Stimulated activated naive CD8-positive, alpha-beta T cell treated with anti-CD3 and anti-CD28 coated beads, Interleukin-15, amount 100 ng/mL, for 72 hours (primary cell): Measurements from ENCODE around the gene MST1.
A peak's percentile ranks its signal among the peaks of the same experiment; 100 is the strongest.

Source experiments
- ATAC-seq: fragments of 150-1000 bp; cut with Tn5 transposase; 2 replicates; pipeline ENCODE4 v1.10.0; 2021; ENCODE audit warnings: mild to moderate bottlenecking, moderate library complexity
- DNase-seq, 2 donors: peaks; one replicate each; pipeline ENCODE4 v3.0.0; 2021 to 2022
- H3K27ac Mint-ChIP-seq, 2 donors: one replicate each; pipeline ENCODE4 v1.8.0; 2022; ENCODE audit warnings: mild to moderate bottlenecking in 2 of 2, mixed read lengths in 2 of 2, moderate library complexity in 2 of 2
- H3K27me3 Mint-ChIP-seq: one replicate; pipeline ENCODE4 v1.8.0; 2022; ENCODE audit warnings: mixed read lengths
- H3K4me1 Mint-ChIP-seq: one replicate; pipeline ENCODE4 v1.8.0; 2022; ENCODE audit warnings: mild to moderate bottlenecking, mixed read lengths
- H3K4me3 Mint-ChIP-seq, 2 donors: one replicate each; pipeline ENCODE4 v1.8.0; 2022; ENCODE audit warnings: mild to moderate bottlenecking in 2 of 2, mixed read lengths in 2 of 2, moderate library complexity in 1 of 2
- H3K9me3 Mint-ChIP-seq, 2 donors: one replicate each; pipeline ENCODE4 v1.8.0; 2022; ENCODE audit warnings: mixed read lengths in 2 of 2

Gene MST1

DNA sequence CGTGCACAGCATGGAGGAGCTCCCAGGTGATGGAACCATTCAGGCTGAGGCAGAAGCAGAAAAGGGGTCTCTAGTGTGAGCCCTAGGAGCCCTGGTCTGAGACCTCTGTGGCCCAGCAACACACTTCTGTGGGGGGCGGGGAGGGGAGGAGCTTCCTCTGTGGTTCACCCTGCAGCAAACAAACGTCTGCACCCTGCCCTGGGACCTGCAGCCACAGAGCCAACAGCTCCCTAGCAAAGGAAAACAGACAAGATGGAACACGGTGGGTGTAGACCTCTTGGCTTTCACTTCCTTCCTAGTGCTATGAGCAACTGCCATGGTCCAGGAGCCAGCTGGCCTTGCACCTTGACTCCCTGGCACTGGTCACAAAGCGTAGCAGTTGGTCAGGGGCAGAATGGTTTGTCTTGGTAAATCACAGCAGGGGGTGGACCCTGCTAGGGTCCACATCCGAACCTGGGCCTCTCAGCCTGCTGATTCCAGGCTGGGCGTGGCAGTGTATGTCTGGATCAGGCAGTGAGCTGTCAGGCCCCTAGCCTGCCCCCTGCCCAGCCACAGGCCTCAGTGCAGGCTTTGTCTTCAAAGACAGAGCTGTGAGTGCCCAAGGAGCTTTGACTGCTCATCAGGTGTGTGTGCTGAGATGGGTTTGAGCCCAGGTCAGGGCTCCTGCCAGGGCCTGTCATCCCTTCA lies 23.5 kb upstream of the MST1 start:
- H3K27me3 Mint-ChIP-seq, result no peaks in the 10 kb centered on the region
- ATAC-seq (no peak), DNase-seq (no peak)
- no peak overlapping the region for H3K27ac Mint-ChIP-seq
- peaks cover 23% of the 10 kb centered on the region for H3K4me1 Mint-ChIP-seq
- H3K4me3 Mint-ChIP-seq, result no peak overlapping the region
- H3K9me3 Mint-ChIP-seq, result no peaks in the 10 kb centered on the region

DNA sequence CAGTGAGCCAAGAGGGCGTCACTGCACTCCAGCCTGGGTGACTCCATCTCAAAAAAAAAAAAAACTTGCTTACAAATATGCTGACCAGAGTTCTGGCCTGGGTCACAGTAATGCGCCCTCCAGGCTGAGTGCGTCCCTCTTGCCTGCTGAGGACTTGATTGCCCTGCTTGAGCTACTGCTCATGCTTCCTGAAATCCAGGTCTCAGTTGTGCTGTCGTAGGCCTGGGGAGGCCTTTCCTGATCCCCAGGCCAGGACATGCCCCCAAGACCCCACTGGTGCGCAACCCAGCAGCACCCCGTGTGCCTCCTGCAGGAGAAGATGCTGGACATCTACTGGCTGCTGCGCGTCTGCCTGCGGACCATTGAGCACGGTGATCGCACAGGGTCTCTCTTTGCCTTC lies 22.9 kb upstream of the MST1 start:
- H3K4me3 Mint-ChIP-seq, result no peak overlapping the region
- no peaks in the 10 kb centered on the region for H3K9me3 Mint-ChIP-seq
- no peak overlapping the region for H3K27ac Mint-ChIP-seq
- no peaks in the 10 kb centered on the region for H3K27me3 Mint-ChIP-seq
- ATAC-seq (no peak), DNase-seq (no peak)
- H3K4me1 Mint-ChIP-seq, result peaks cover 23% of the 10 kb centered on the region

DNA sequence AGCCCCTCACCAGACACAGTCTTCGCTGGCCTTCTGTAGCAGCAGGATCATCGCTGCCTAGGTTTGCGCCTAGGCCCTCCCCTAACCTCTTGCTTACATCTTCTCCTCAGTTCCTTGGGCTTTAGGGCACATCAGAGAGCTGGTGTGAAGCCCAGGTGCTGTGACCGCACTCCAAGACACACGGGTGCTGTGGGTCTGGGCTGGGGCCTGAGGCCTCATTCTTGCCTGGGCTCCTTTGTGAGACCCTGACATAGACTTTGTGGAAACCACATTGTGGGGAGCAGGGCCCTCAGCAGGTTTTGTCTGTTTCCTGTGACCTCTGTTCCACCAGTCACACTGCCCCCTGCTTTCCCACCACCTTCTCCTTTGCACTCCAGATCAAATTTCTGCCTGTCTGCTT lies 22.2 kb upstream of the MST1 start:
- Mint-ChIP-seq H3K9me3 (no peaks in the 10 kb centered on the region), H3K27me3 (no peaks in the 10 kb centered on the region), H3K4me1 (peaks cover 23% of the 10 kb centered on the region), H3K4me3 (no peak overlapping the region), H3K27ac (peak overlapping the region in 1 of 2 donors; percentile 59)
- DNase-seq (no peak), ATAC-seq (no peak)

DNA sequence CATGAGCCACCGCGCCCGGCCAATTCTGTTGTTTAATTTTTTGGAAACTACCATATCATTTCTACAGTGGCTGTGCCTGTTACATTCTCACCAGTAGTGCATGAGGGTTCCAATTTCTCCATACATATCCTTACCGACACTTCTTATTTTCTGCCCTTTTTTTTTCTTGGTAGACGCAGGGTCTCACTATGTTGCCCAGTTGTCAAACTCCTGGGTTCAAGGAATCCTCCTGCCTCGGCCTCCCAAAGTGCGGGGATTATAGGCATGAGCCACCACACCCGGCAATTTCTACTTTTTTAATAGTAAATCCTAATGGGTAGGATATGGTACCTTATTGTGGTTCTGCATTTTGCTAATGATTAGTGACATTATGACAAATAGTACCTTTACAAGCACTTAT lies 20.6 kb upstream of the MST1 start:
- no peaks in the 10 kb centered on the region for H3K27me3 Mint-ChIP-seq
- no peaks in the 10 kb centered on the region for H3K9me3 Mint-ChIP-seq
- no peak for ATAC-seq
- H3K4me3 Mint-ChIP-seq, result no peak overlapping the region
- no peak overlapping the region for H3K27ac Mint-ChIP-seq
- H3K4me1 Mint-ChIP-seq, result peaks cover 23% of the 10 kb centered on the region
- no peak for DNase-seq

DNA sequence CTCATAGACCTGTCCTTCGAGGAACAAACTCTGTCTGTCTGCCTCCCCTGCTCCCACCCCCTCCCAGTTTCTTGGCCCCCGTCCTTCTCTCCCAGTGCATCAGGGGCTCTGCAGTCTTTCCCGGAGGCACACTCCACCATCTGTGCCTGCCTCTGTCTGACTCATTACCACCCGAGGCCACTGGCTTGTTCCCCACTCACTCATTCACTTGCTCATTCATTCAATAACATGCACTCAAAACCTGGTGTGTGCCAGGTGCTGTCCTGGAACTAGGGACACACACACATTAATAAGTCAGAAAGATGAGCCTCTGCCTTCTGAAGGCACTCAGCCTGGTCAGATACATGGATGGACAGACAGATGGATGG lies 17.8 kb upstream of the MST1 start:
- no peak for DNase-seq
- Mint-ChIP-seq H3K4me1 (peaks cover 17% of the 10 kb centered on the region), H3K27ac (peak overlapping the region in 1 of 2 donors; percentile 7), H3K4me3 (no peak overlapping the region), H3K27me3 (no peaks in the 10 kb centered on the region), H3K9me3 (no peaks in the 10 kb centered on the region)
- no peak for ATAC-seq

DNA sequence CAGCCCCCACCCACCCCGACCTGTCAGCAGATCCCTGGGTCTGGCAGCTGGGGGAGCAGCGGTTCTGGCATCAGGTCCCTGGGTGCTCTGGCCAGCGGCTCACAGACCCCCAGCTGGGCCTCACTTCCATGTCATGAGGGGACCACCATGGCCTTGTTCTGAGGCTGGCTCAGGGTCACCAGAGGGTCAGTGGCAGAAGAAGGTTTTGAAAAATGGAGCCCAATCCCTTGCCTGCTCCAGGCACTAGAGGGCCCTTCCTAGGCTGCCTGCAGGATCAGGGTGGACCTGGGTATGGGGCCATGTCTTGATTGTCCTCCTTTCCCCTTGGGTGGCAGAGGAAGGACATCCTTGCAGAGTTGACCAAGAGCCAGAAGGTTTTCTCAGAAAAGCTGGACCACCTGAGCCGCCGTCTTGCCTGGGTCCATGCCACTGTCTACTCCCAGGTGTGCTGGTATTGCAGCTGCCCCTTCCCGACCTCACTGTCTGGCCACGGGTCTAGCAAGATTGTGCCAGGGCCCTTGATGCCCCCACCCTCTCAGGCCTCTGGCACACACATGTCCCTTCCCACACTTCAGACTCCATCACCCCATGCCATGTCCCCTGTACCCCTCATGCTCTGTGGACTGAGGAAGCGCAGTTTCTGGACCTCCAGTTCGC lies 17.3 kb upstream of the MST1 start:
- Mint-ChIP-seq H3K4me3 (no peak overlapping the region), H3K27ac (no peak overlapping the region), H3K4me1 (peaks cover 12% of the 10 kb centered on the region), H3K27me3 (no peaks in the 10 kb centered on the region), H3K9me3 (no peaks in the 10 kb centered on the region)
- no peak for ATAC-seq
- no peak for DNase-seq

DNA sequence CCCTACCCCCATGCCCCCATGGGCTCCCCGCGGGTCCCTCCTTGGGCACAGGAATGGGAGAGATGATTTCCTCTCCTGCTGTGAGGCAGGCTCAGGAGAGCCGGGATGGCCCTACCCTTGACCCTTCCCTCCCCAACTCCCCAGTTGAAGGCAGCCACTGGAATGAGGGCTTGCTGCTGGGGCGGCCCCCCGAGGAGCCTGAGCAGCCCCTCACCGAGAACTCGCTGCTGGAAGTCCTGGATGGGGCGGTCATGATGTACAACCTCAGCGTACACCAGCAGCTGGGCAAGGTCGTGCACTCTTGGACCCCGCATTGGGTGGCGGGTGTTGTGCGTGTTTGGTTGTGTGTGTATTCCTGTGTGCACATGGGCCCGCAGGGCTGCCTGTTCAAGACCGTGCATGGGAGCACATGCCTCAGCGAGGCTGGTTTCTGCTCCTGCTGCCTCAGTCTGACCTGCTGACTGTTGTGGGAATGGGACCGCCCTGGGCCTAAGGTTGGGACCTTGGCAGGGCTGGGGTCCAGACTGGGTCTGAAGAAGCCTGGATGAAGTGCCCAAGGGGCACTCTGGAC lies 16.2 kb upstream of the MST1 start:
- no peaks in the 10 kb centered on the region for H3K9me3 Mint-ChIP-seq
- DNase-seq, result no peak
- no peaks in the 10 kb centered on the region for H3K27me3 Mint-ChIP-seq
- no peak overlapping the region for H3K27ac Mint-ChIP-seq
- ATAC-seq, result no peak
- peaks cover 9% of the 10 kb centered on the region for H3K4me1 Mint-ChIP-seq
- no peak overlapping the region for H3K4me3 Mint-ChIP-seq

DNA sequence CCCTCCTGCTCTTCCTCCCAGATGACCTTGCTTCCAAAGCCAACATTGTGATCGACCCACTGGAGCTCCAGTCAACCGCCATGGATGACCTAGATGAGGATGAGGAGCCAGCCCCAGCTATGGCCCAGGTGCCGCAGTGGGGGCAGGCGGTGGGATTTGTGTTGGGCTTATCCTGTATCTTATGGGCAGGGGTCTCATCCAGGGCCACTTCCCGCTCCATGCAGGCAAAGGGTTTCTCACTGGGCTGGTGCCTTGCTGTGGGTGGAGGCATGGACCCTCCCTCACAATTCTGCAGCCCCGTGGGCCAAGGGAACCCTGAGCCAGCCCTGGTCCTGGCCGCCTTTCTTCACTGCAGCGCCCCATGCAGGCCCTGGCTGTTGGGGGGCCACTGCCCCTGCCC lies 15.4 kb upstream of the MST1 start:
- H3K27ac Mint-ChIP-seq, result no peak overlapping the region
- no peaks in the 10 kb centered on the region for H3K27me3 Mint-ChIP-seq
- ATAC-seq (no peak), DNase-seq (no peak)
- H3K4me3 Mint-ChIP-seq, result no peak overlapping the region
- H3K9me3 Mint-ChIP-seq, result no peaks in the 10 kb centered on the region
- H3K4me1 Mint-ChIP-seq, result peaks cover 9% of the 10 kb centered on the region

DNA sequence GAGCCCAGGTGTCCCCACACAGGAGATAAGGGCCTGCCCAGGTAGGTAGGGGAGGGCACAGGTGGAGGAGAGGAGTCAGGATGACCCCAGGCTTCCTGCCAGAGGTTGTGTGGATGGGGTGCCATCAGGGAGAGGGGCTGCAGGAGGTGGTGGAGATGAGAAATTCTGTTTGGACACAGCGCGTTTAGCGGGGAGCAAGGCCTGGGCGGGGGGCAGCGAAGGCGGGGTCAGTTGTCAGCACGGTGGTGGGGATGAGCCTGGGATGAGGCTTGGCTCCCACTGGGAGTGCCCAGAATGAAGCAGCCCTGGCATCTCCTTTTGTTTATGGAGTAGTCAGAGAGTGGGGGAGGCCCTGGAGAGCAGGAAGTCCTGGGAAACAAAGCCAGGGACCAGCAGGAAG lies 14.7 kb upstream of the MST1 start:
- Mint-ChIP-seq H3K27ac (peak overlapping the region in 1 of 2 donors; percentile 66), H3K27me3 (no peaks in the 10 kb centered on the region), H3K4me3 (no peak overlapping the region), H3K9me3 (no peaks in the 10 kb centered on the region), H3K4me1 (peaks cover 9% of the 10 kb centered on the region)
- no peak for DNase-seq
- no peak for ATAC-seq

DNA sequence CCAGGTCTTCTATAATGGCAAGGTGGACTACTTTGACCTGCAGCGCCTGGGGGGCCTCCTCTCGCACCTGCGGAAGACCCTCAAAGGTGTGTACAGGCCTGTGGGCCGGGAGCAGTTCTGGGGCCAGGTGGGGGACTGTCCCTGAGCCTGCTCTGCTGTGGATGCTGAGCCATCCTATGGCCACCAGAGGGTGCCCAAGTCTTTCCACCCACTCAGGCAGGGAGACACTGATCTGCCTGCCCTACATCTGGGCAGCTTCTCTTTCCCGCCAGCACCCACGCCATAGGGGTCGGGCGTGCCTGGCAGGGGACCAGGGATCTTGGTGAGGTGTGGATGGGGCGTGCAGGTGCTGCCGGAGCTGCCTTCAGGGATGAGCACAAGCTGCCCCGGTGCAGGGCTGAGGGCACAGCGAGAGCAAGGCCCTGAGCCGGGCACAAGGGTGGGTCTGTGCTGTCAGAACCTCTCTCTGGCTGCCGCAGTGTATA lies 14.2 kb upstream of the MST1 start:
- Mint-ChIP-seq H3K27ac (peak overlapping the region in 1 of 2 donors; percentile 66), H3K4me1 (peaks cover 9% of the 10 kb centered on the region), H3K9me3 (no peaks in the 10 kb centered on the region), H3K4me3 (no peak overlapping the region), H3K27me3 (no peaks in the 10 kb centered on the region)
- ATAC-seq, result peak; percentile 93
- peak; percentile 68 to 77 for DNase-seq

DNA sequence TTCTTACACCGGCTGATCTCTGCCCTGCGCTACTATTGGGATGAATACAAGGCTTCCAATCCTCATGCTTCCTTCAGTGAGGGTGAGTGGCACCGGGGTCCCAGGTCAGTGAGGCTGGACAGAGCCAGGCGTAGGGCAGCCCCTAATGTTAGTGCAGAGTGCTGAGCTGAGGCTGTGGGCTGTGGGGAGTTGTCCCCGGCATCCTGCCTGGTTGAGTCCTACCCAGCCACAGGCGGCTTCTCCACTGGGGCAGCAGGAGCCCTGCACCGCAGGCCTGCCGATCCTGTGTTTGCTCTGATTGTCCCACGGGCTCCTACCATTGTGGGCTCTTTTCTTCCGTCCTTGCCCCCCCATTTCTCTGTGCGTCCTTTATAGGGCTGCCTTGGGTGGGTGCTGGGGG lies 13.4 kb upstream of the MST1 start:
- ATAC-seq (no peak), DNase-seq (no peak)
- Mint-ChIP-seq H3K27ac (peak overlapping the region in 1 of 2 donors; percentile 57), H3K4me3 (no peak overlapping the region), H3K27me3 (no peaks in the 10 kb centered on the region), H3K4me1 (peaks cover 9% of the 10 kb centered on the region), H3K9me3 (no peaks in the 10 kb centered on the region)

DNA sequence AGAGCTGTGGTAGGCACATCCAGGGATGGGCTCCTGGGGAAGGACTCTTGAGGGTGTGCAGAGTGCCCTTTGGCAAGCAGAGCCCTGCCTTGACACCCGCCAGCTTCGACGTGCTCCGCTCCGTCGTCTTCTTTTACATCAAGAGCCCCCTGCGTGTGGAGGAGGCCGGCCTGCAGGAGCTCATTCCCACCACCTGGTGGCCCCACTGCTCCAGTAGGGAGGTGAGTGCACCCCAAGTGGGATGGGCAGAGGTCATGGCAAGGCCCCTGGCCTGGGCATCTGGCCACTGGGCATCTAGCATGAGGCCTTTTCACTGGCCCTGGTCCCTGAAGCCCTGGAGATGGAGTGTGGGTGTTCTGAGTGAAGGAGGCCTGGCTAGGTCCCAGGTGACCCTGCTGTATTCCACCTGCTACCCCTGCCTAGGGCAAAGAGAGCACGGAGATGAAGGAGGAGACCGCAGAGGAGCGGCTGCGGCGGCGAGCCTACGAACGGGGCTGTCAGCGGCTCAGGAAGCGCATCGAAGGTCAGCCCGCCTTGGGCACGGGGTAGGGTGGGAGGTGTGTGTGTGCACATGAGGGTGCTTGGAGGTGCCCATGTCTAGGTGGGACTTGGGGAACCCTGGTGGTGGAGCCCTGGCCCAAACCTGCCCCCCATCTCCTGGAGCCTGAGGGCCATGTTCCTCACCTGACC lies 12.3 kb upstream of the MST1 start:
- Mint-ChIP-seq H3K27me3 (no peaks in the 10 kb centered on the region), H3K4me3 (no peak overlapping the region), H3K4me1 (peaks cover 9% of the 10 kb centered on the region), H3K27ac (no peak overlapping the region), H3K9me3 (no peaks in the 10 kb centered on the region)
- ATAC-seq (no peak), DNase-seq (no peak)

DNA sequence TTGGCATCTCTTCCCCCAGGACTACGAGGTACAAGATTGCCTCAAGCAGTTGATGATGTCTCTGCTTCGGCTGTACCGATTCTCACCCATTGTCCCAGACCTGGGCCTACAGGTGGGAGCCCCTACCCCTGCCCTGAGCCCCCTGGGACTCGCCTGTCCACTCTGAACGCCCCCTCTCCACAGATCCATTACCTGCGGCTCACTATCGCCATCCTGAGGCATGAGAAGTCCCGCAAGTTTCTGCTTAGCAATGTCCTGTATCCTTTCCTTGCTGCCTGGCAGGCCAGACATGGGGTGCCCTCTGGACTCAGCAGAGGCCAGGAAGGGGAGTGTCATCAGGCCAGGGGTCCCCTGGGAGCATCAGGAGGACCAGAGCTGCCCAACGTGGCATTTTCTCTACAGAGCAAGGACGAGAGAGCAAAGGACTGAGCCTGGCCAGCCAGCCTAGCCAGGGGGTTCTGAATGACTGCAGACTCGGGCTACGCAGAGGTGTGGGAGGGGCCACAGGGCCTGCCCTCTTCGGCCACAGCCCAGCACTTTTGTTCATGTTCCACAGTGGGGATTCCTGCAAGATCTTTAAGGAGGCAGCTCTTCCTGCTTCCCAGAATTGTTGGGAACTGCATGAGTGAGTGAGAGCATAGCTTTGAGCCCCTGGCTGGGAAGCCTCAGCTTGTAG lies 11.3 kb upstream of the MST1 start:
- Mint-ChIP-seq H3K4me3 (no peak overlapping the region), H3K4me1 (peaks cover 9% of the 10 kb centered on the region), H3K9me3 (no peaks in the 10 kb centered on the region), H3K27ac (no peak overlapping the region), H3K27me3 (no peaks in the 10 kb centered on the region)
- ATAC-seq, result no peak
- DNase-seq, result no peak

DNA sequence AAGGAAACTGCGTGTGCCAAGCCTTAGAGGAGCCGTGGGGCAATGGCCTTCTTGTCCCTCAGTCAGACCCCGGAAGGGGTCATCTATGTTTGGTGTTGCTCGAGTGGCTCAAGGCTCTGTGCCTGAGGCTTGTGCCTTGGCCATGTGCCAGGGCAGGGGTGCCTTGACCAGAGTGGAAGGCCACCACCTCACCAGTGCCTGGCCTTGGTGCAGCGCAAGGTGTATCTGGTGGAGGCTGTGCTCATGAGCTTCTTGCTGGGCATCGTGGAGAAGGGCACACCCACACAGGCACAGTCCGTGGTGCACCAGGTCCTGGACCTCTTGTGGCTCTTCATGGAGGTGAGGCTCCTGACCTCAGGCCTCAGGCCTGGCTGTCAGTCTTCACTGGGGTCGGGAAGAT lies 10.7 kb upstream of the MST1 start:
- Mint-ChIP-seq H3K9me3 (no peaks in the 10 kb centered on the region), H3K27ac (no peak overlapping the region), H3K4me1 (peaks cover 9% of the 10 kb centered on the region), H3K27me3 (no peaks in the 10 kb centered on the region), H3K4me3 (no peak overlapping the region)
- DNase-seq (no peak), ATAC-seq (no peak)

DNA sequence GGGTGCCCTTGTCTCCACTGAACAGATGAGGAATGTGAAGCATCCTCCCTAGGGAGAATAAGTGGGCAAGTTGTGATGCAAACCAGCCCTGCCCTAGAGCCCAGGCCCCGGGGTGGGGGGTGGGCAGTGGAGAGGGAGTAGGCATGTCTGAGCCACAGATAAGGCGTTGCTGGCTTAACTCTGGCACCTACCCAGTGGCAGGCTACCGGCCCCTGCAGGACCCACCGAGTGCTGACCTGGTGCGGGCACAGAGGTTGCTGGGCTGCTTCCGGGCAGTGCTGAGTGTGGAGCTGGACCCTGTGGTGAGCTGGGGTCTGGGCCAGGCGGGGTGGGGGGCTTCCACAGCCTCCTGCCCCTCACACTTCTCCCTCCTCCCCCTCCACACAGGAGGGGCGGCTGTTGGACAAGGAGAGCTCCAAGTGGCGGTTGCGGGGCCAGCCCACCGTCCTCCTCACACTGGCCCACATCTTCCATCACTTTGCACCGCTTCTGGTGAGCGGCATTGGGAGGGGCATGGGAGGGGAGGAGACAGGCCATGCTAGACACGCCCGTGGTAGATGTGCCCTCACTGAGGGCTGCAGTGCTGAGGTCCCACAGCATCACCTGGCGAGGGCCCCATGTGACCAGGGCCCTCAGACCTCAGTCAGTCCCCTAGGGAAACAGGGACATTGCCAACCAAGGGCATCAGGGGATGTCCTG lies 10.2 kb upstream of the MST1 start:
- no peaks in the 10 kb centered on the region for H3K27me3 Mint-ChIP-seq
- peaks cover 10% of the 10 kb centered on the region for H3K4me1 Mint-ChIP-seq
- no peak for DNase-seq
- H3K9me3 Mint-ChIP-seq, result no peaks in the 10 kb centered on the region
- H3K4me3 Mint-ChIP-seq, result no peak overlapping the region
- no peak for ATAC-seq
- H3K27ac Mint-ChIP-seq, result no peak overlapping the region
